ENCODE measurements around the gene TP63.

The TP63 gene

GRCh38 chr3:189808246-189809007 lies 177.2 kb downstream of the TP63 start:
- TF ChIP-seq TAF1 (IDR thresholded peaks at IDR 0.05; ENCODE audit: borderline replicate concordance, low read depth, low read length): no peak
- no peak for TF ChIP-seq POLR2AphosphoS5 (IDR thresholded peaks at IDR 0.05; ENCODE audit: low read depth, low read length)
- no peak for TF ChIP-seq POLR2A (IDR thresholded peaks at IDR 0.05; ENCODE audit: low read depth, low read length)
- FAIRE-seq (no peak), DNase-seq (ENCODE audit: insufficient read length) (no peak)

- FAIRE-seq (no peak), DNase-seq (ENCODE audit: insufficient read length) (no peak)
- TF ChIP-seq TAF1 (IDR thresholded peaks at IDR 0.05; ENCODE audit: borderline replicate concordance, low read depth, low read length): no peak
- TF ChIP-seq POLR2A (IDR thresholded peaks at IDR 0.05; ENCODE audit: low read depth, low read length): no peak
- TF ChIP-seq POLR2AphosphoS5 (IDR thresholded peaks at IDR 0.05; ENCODE audit: low read depth, low read length): no peak
Observed at GRCh38 chr3:189809583-189809982, 178.4 kb downstream of the TP63 start.

- FAIRE-seq: no peak
- no peak for DNase-seq (ENCODE audit: insufficient read length)
- TF ChIP-seq POLR2AphosphoS5 (IDR thresholded peaks at IDR 0.05; ENCODE audit: low read depth, low read length): no peak
- TF ChIP-seq TAF1 (IDR thresholded peaks at IDR 0.05; ENCODE audit: borderline replicate concordance, low read depth, low read length): no peak
- TF ChIP-seq POLR2A (IDR thresholded peaks at IDR 0.05; ENCODE audit: low read depth, low read length): no peak
Observed at GRCh38 chr3:189812806-189813465, 181.7 kb downstream of the TP63 start.

GRCh38 chr3:189813647-189814240 lies 182.6 kb downstream of the TP63 start:
- DNase-seq (ENCODE audit: insufficient read length): no peak
- TF ChIP-seq TAF1 (IDR thresholded peaks at IDR 0.05; ENCODE audit: borderline replicate concordance, low read depth, low read length): no peak
- no peak for TF ChIP-seq POLR2A (IDR thresholded peaks at IDR 0.05; ENCODE audit: low read depth, low read length)
- TF ChIP-seq POLR2AphosphoS5 (IDR thresholded peaks at IDR 0.05; ENCODE audit: low read depth, low read length): no peak
- no peak for FAIRE-seq

GRCh38 chr3:189820365-189820720 lies 189.2 kb downstream of the TP63 start:
- TF ChIP-seq POLR2A (IDR thresholded peaks at IDR 0.05; ENCODE audit: low read depth, low read length): no peak
- TF ChIP-seq TAF1 (IDR thresholded peaks at IDR 0.05; ENCODE audit: borderline replicate concordance, low read depth, low read length): no peak
- no peak for TF ChIP-seq POLR2AphosphoS5 (IDR thresholded peaks at IDR 0.05; ENCODE audit: low read depth, low read length)
- FAIRE-seq: peak; percentile 50
- no peak for DNase-seq (ENCODE audit: insufficient read length)

- no peak for DNase-seq (ENCODE audit: insufficient read length)
- TF ChIP-seq POLR2A (IDR thresholded peaks at IDR 0.05; ENCODE audit: low read depth, low read length) (no peak), TAF1 (IDR thresholded peaks at IDR 0.05; ENCODE audit: borderline replicate concordance, low read depth, low read length) (no peak), POLR2AphosphoS5 (IDR thresholded peaks at IDR 0.05; ENCODE audit: low read depth, low read length) (no peak)
- no peak for FAIRE-seq
Observed at GRCh38 chr3:189821262-189821661, 190.1 kb downstream of the TP63 start.

GRCh38 chr3:189822726-189823125 lies 191.5 kb downstream of the TP63 start:
- TF ChIP-seq POLR2A (IDR thresholded peaks at IDR 0.05; ENCODE audit: low read depth, low read length): no peak
- no peak for TF ChIP-seq POLR2AphosphoS5 (IDR thresholded peaks at IDR 0.05; ENCODE audit: low read depth, low read length)
- TF ChIP-seq TAF1 (IDR thresholded peaks at IDR 0.05; ENCODE audit: borderline replicate concordance, low read depth, low read length): no peak
- no peak for DNase-seq (ENCODE audit: insufficient read length)
- FAIRE-seq: peak; percentile 38

GRCh38 chr3:189824629-189825312 lies 193.6 kb downstream of the TP63 start:
- FAIRE-seq (no peak), DNase-seq (ENCODE audit: insufficient read length) (no peak)
- TF ChIP-seq POLR2AphosphoS5 (IDR thresholded peaks at IDR 0.05; ENCODE audit: low read depth, low read length): no peak
- TF ChIP-seq POLR2A (IDR thresholded peaks at IDR 0.05; ENCODE audit: low read depth, low read length): no peak
- no peak for TF ChIP-seq TAF1 (IDR thresholded peaks at IDR 0.05; ENCODE audit: borderline replicate concordance, low read depth, low read length)

GRCh38 chr3:189826566-189826965 lies 195.4 kb downstream of the TP63 start:
- no peak for DNase-seq (ENCODE audit: insufficient read length)
- TF ChIP-seq TAF1 (IDR thresholded peaks at IDR 0.05; ENCODE audit: borderline replicate concordance, low read depth, low read length) (no peak), POLR2A (IDR thresholded peaks at IDR 0.05; ENCODE audit: low read depth, low read length) (no peak), POLR2AphosphoS5 (IDR thresholded peaks at IDR 0.05; ENCODE audit: low read depth, low read length) (no peak)
- no peak for FAIRE-seq

- no peak for FAIRE-seq
- DNase-seq (ENCODE audit: insufficient read length): no peak
- TF ChIP-seq POLR2A (IDR thresholded peaks at IDR 0.05; ENCODE audit: low read depth, low read length) (no peak), TAF1 (IDR thresholded peaks at IDR 0.05; ENCODE audit: borderline replicate concordance, low read depth, low read length) (no peak), POLR2AphosphoS5 (IDR thresholded peaks at IDR 0.05; ENCODE audit: low read depth, low read length) (no peak)
Observed at GRCh38 chr3:189827108-189827507, 195.9 kb downstream of the TP63 start.

- no peak for FAIRE-seq
- no peak for TF ChIP-seq POLR2AphosphoS5 (IDR thresholded peaks at IDR 0.05; ENCODE audit: low read depth, low read length)
- TF ChIP-seq TAF1 (IDR thresholded peaks at IDR 0.05; ENCODE audit: borderline replicate concordance, low read depth, low read length): no peak
- no peak for TF ChIP-seq POLR2A (IDR thresholded peaks at IDR 0.05; ENCODE audit: low read depth, low read length)
- DNase-seq (ENCODE audit: insufficient read length): no peak
Observed at GRCh38 chr3:189830401-189830800, 199.2 kb downstream of the TP63 start.
